Body of pancreas (tissue), 4 donors: ENCODE data around the gene ZNF622. TPM values are rescaled to one million over a fixed set of nuclear protein-coding genes. Genes with fewer than 3 reads are reported as not detected.

ENCODE experiments used
- ATAC-seq: fragments of 150-250 bp; one replicate; pipeline ENCODE4 v1.9.1; 2016
- DNase-seq, 4 donors: peaks; one replicate each; pipeline ENCODE4 v3.0.0-alpha.2; 2019
- H3K27ac ChIP-seq, 4 donors: fragments of 200-600 bp; sonication (generic); 1 replicate in 3 of 4; 2 replicates in 1 of 4; pipeline versions ENCODE4 v1.5.1 to v1.6.1; 2016 to 2019; ENCODE audit warnings: mild to moderate bottlenecking in 1 of 4, mixed read lengths in 1 of 4, moderate library complexity in 1 of 4
- H3K27me3 ChIP-seq, 2 donors: fragments of 200-600 bp; sonication (generic); one replicate each; pipeline ENCODE4 v1.6.0; 2016; ENCODE audit warnings: mild to moderate bottlenecking in 1 of 2
- H3K36me3 ChIP-seq, 2 donors: fragments of 200-600 bp; sonication (generic); replicated peaks in 1 of 2; 2 replicates each; pipeline ENCODE4 v1.5.1; 2016; ENCODE audit warnings: low read depth in 2 of 2; ENCODE audit not compliant: insufficient read depth in 1 of 2
- H3K4me1 ChIP-seq: fragments of 200-600 bp; sonication (generic); one replicate; pipeline ENCODE4 v1.6.0; 2016
- H3K4me3 ChIP-seq, 2 donors: fragments of 200-600 bp; sonication (generic); 1 replicate in 1 of 2; 2 replicates in 1 of 2; pipeline ENCODE4 v1.5.1; 2016 to 2019
- H3K9me3 ChIP-seq, 3 donors: fragments of 200-600 bp; sonication (generic); 1 replicate in 2 of 3; 2 replicates in 1 of 3; pipeline ENCODE4 v1.5.1; 2016
- CTCF ChIP-seq, 7 experiments: fragments of 450-650 bp in 4 of 7; fragments of 200-600 bp in 3 of 7; sonication (generic) in 3 of 7; IDR thresholded peaks; one replicate each; pipeline ENCODE4 v1.5.1; 2016 to 2019; ENCODE audit warnings: antibody characterized with exemption in 7 of 7
- POLR2A ChIP-seq, 3 donors: fragments of 450-650 bp; IDR thresholded peaks; one replicate each; pipeline ENCODE4 v1.6.1; 2016; ENCODE audit warnings: antibody characterized with exemption in 3 of 3, mild to moderate bottlenecking in 2 of 3
- WGBS, 2 donors: methylation state at CpG; one replicate each; pipeline ENCODE4 v1.1.5; 2017; 5-methylcytosine and 5-hydroxymethylcytosine counted together
- intact Hi-C: fragments of 100-400 bp; cut with DNase I; formaldehyde crosslinking; loops from one replicate; pipeline ENCODE4 v1.15.1; 2023
- total RNA-seq, 2 donors: library from RNA; depleted of rRNA; stranded (reverse); fragments of >200 nt; gene quantifications; one replicate each; pipeline ENCODE4 v1.1.0, GENCODE V29; 2016

Gene ZNF622
- total RNA-seq, 2 donors from 2014 or later: 28.0 to 45.1 TPM

- ATAC-seq: peak; percentile 57
- intact Hi-C loops: no loop called here
- Histone ChIP-seq H3K4me1 (peaks cover 71% of the 10 kb centered on the region), H3K9me3 (no peaks in the 10 kb centered on the region), H3K4me3 (no peak overlapping the region), H3K27ac (peak overlapping the region; percentile 62 to 85 (median 77)), H3K27me3 (no peaks in the 10 kb centered on the region), H3K36me3 (no peaks in the 10 kb centered on the region)
- TF ChIP-seq POLR2A (IDR thresholded peaks at IDR 0.05): peak in 1 of 3 donors; percentile 32
- TF ChIP-seq CTCF (IDR thresholded peaks at IDR 0.05): no peak
- 28 to 43% methylated on average over 2 of the region's 2 CpGs for WGBS, 2 donors
- peak in 2 of 4 donors; percentile 39 to 55 for DNase-seq
Observed at GRCh38 chr5:16487456-16487855, 21.9 kb upstream of the ZNF622 start.

- intact Hi-C loops: no loop called here
- peak overlapping the region; percentile 62 to 85 (median 77) for H3K27ac ChIP-seq
- H3K4me1 ChIP-seq: peaks cover 67% of the 10 kb centered on the region
- no peak overlapping the region for H3K4me3 ChIP-seq
- DNase-seq (peak in 2 of 4 donors; percentile 29 to 60), ATAC-seq (peak; percentile 79)
- H3K36me3 ChIP-seq: no peaks in the 10 kb centered on the region
- TF ChIP-seq POLR2A (IDR thresholded peaks at IDR 0.05) (no peak), CTCF (IDR thresholded peaks at IDR 0.05) (no peak)
- no peaks in the 10 kb centered on the region for H3K9me3 ChIP-seq
- no peaks in the 10 kb centered on the region for H3K27me3 ChIP-seq
- 24 to 43% methylated on average over 4 of the region's 4 CpGs for WGBS, 2 donors
Observed at GRCh38 chr5:16486711-16487111, 21.1 kb upstream of the ZNF622 start.

- no peak overlapping the region for H3K4me3 ChIP-seq
- no peaks in the 10 kb centered on the region for H3K36me3 ChIP-seq
- no peaks in the 10 kb centered on the region for H3K27me3 ChIP-seq
- DNase-seq: no peak
- H3K4me1 ChIP-seq: peaks cover 65% of the 10 kb centered on the region
- peak overlapping the region in 2 of 4 donors; percentile 73 to 81 for H3K27ac ChIP-seq
- H3K9me3 ChIP-seq: no peaks in the 10 kb centered on the region
- no peak for ATAC-seq
- intact Hi-C loops: no loop called here
- TF ChIP-seq POLR2A (IDR thresholded peaks at IDR 0.05) (no peak), CTCF (IDR thresholded peaks at IDR 0.05) (no peak)
Observed at GRCh38 chr5:16485656-16486055, 20.1 kb upstream of the ZNF622 start.

- WGBS, 2 donors: 48 to 63% methylated on average over 1 of the region's 1 CpG
- TF ChIP-seq POLR2A (IDR thresholded peaks at IDR 0.05): no peak
- TF ChIP-seq CTCF (IDR thresholded peaks at IDR 0.05): no peak
- no peak overlapping the region for H3K4me3 ChIP-seq
- DNase-seq (no peak), ATAC-seq (no peak)
- H3K36me3 ChIP-seq: no peaks in the 10 kb centered on the region
- peaks cover 55% of the 10 kb centered on the region for H3K4me1 ChIP-seq
- no peaks in the 10 kb centered on the region for H3K9me3 ChIP-seq
- peak overlapping the region in 1 of 4 donors; percentile 19 for H3K27ac ChIP-seq
- no peaks in the 10 kb centered on the region for H3K27me3 ChIP-seq
- intact Hi-C loops: no loop called here
Observed at GRCh38 chr5:16484081-16484480, 18.5 kb upstream of the ZNF622 start.

- no peaks in the 10 kb centered on the region for H3K27me3 ChIP-seq
- H3K27ac ChIP-seq: peak overlapping the region in 1 of 4 donors; percentile 38
- TF ChIP-seq POLR2A (IDR thresholded peaks at IDR 0.05) (no peak), CTCF (IDR thresholded peaks at IDR 0.05) (no peak)
Observed at GRCh38 chr5:16483361-16483760, 17.8 kb upstream of the ZNF622 start.

More at GRCh38 chr5:16483361-16483760, 17.8 kb upstream of the ZNF622 start:
- Histone ChIP-seq H3K36me3 (no peaks in the 10 kb centered on the region), H3K4me3 (no peak overlapping the region), H3K4me1 (peaks cover 48% of the 10 kb centered on the region), H3K9me3 (no peaks in the 10 kb centered on the region)
- no peak for DNase-seq
- no peak for ATAC-seq
- intact Hi-C loops: no loop called here
